ENCODE measurements around the gene CNTRL.

CNTRL gene

DNA sequence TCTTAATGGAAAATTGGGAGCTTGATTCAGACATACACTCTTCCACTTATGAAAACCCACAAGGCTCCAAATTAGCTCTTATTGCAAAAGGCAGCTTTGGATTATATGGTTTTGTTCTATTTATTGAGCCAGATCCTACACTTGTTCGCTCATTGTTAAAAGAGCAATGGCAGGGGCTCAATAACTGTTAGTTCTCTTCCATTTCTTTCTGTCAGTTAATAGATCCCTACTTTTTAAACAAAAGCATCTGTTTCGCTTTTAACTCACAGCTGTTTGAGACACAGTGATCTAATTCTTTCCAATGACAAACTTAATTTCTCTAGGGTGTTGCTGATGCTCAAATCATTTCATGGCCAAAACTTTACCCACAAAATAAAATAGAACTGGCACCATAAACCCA lies 36.4 kb upstream of the CNTRL start:
- Histone ChIP-seq H3K9me3 (ENCODE audit: insufficient read depth, low read length) (no peaks in the 10 kb centered on the region), H3K27me3 (ENCODE audit: insufficient read depth, insufficient read length) (no peaks in the 10 kb centered on the region), H3K4me3 (ENCODE audit: insufficient read length, low read depth) (no peak overlapping the region), H3K4me1 (ENCODE audit: insufficient read depth, insufficient read length) (no peaks in the 10 kb centered on the region), H3K36me3 (ENCODE audit: insufficient read depth, insufficient read length, low read length) (no peaks in the 10 kb centered on the region), H3K9ac (ENCODE audit: insufficient read length, low read depth) (no peak overlapping the region)
- no peak for TF ChIP-seq YY1 (IDR thresholded peaks at IDR 0.05; ENCODE audit: insufficient read depth, insufficient read length)
- no peak for TF ChIP-seq SUZ12 (IDR thresholded peaks at IDR 0.05; ENCODE audit: extremely low read depth, insufficient read depth, insufficient read length)
- TF ChIP-seq ZNF274 (IDR thresholded peaks at IDR 0.05; ENCODE audit: low read depth, low read length), result no peak
- no peak for DNase-seq (ENCODE audit: low read depth, low spot score)

DNA sequence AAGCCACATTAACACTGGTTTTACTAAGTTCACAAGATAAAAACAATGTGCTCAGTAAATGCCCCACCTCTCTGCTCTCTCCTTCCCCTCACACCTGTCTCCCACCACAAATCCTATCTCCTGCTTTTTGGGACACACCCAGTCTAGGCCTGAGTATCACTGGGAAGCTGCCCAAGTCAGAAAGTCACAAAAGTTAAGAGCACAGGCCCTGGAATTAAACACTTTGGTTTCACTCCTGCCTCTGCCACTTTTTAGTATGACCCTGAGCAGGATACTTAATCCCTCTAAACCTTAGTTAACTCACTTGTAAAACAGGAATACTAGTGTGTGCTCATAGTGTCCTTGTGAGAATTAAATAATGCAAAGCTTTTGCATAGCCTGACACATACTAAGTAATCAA lies 36.0 kb upstream of the CNTRL start:
- TF ChIP-seq YY1 (IDR thresholded peaks at IDR 0.05; ENCODE audit: insufficient read depth, insufficient read length), result no peak
- no peak for TF ChIP-seq ZNF274 (IDR thresholded peaks at IDR 0.05; ENCODE audit: low read depth, low read length)

GRCh38 chr9:121048175-121048574 lies 26.6 kb upstream of the CNTRL start:
- Histone ChIP-seq H3K36me3 (ENCODE audit: insufficient read depth, insufficient read length, low read length) (no peaks in the 10 kb centered on the region), H3K4me3 (ENCODE audit: insufficient read length, low read depth) (no peak overlapping the region), H3K4me1 (ENCODE audit: insufficient read depth, insufficient read length) (no peaks in the 10 kb centered on the region), H3K9me3 (ENCODE audit: insufficient read depth, low read length) (no peaks in the 10 kb centered on the region), H3K27me3 (ENCODE audit: insufficient read depth, insufficient read length) (no peaks in the 10 kb centered on the region), H3K9ac (ENCODE audit: insufficient read length, low read depth) (no peak overlapping the region)
- no peak for TF ChIP-seq ZNF274 (IDR thresholded peaks at IDR 0.05; ENCODE audit: low read depth, low read length)
- no peak for TF ChIP-seq SUZ12 (IDR thresholded peaks at IDR 0.05; ENCODE audit: extremely low read depth, insufficient read depth, insufficient read length)
- no peak for TF ChIP-seq YY1 (IDR thresholded peaks at IDR 0.05; ENCODE audit: insufficient read depth, insufficient read length)
- no peak for DNase-seq (ENCODE audit: low read depth, low spot score)

More for the DNA sequence above, 36.0 kb upstream of the CNTRL start:
- Histone ChIP-seq H3K9ac (ENCODE audit: insufficient read length, low read depth) (no peak overlapping the region), H3K9me3 (ENCODE audit: insufficient read depth, low read length) (no peaks in the 10 kb centered on the region), H3K4me3 (ENCODE audit: insufficient read length, low read depth) (no peak overlapping the region), H3K36me3 (ENCODE audit: insufficient read depth, insufficient read length, low read length) (no peaks in the 10 kb centered on the region), H3K4me1 (ENCODE audit: insufficient read depth, insufficient read length) (no peaks in the 10 kb centered on the region), H3K27me3 (ENCODE audit: insufficient read depth, insufficient read length) (no peaks in the 10 kb centered on the region)
- no peak for DNase-seq (ENCODE audit: low read depth, low spot score)

- H3K4me1 ChIP-seq (ENCODE audit: insufficient read depth, insufficient read length), result no peaks in the 10 kb centered on the region
- no peaks in the 10 kb centered on the region for H3K27me3 ChIP-seq (ENCODE audit: insufficient read depth, insufficient read length)
- no peak overlapping the region for H3K9ac ChIP-seq (ENCODE audit: insufficient read length, low read depth)
- DNase-seq (ENCODE audit: low read depth, low spot score), result no peak
- no peaks in the 10 kb centered on the region for H3K36me3 ChIP-seq (ENCODE audit: insufficient read depth, insufficient read length, low read length)
- H3K9me3 ChIP-seq (ENCODE audit: insufficient read depth, low read length), result no peaks in the 10 kb centered on the region
- no peak overlapping the region for H3K4me3 ChIP-seq (ENCODE audit: insufficient read length, low read depth)
- no peak for TF ChIP-seq ZNF274 (IDR thresholded peaks at IDR 0.05; ENCODE audit: low read depth, low read length)
- no peak for TF ChIP-seq SUZ12 (IDR thresholded peaks at IDR 0.05; ENCODE audit: extremely low read depth, insufficient read depth, insufficient read length)
- TF ChIP-seq YY1 (IDR thresholded peaks at IDR 0.05; ENCODE audit: insufficient read depth, insufficient read length), result no peak
Measured at GRCh38 chr9:121048618-121049017, 26.1 kb upstream of the CNTRL start.

DNA sequence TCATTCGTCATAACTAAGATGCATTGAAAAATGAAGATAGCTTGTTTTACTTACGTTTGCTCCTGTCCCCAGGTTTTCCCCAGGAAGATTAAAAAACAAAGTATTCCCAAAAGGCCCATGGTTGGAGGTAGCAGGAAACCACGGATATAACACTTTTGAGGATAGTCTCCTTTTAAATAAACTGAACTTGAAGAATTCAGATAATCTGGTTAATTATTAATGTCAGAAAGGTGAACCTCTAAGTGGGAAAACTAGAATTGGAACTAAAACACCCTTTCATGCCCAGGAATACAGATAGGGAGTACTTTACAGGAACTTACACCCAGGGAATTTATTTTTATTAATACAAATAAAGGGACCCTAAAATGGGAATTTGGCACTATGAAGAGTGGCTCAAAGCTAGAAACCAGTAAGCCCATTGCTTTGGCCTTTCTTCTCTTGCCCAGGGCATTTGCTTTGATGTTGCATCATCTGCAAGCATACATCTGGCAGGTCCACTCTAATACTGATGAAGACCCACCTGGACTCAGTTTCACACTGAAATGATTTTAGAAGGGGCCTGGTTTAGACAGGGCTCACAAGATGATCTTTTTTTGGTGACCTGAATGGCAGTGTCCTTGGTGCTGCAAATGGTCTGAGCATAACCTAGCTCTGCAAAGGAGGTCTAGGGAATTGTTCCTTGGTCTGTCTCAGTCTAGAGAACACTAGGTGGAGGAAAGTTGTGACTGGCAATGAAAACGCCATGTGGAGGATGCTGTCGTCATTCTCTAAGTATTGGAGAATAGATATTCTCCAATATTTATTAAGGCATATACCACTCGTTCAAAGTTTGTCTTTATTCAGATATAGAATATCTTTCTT lies 24.4 kb upstream of the CNTRL start, which contains the start of gene C5:
TSS of gene C5 (minus strand) at position 148 of the 861 bp plus-strand sequence. CDS start at position 119, 29 bp downstream.
- Histone ChIP-seq H3K9ac (ENCODE audit: insufficient read length, low read depth) (no peak within 1 kb of the TSS), H3K9me3 (ENCODE audit: insufficient read depth, low read length) (no peaks in the 10 kb centered on the region), H3K4me1 (ENCODE audit: insufficient read depth, insufficient read length) (no peaks in the 10 kb centered on the region), H3K27me3 (ENCODE audit: insufficient read depth, insufficient read length) (no peaks in the 10 kb centered on the region), H3K36me3 (ENCODE audit: insufficient read depth, insufficient read length, low read length) (no peaks in the 10 kb centered on the region), H3K4me3 (ENCODE audit: insufficient read length, low read depth) (no peak within 1 kb of the TSS)
- TF ChIP-seq YY1 (IDR thresholded peaks at IDR 0.05; ENCODE audit: insufficient read depth, insufficient read length) (no peak), SUZ12 (IDR thresholded peaks at IDR 0.05; ENCODE audit: extremely low read depth, insufficient read depth, insufficient read length) (no peak), ZNF274 (IDR thresholded peaks at IDR 0.05; ENCODE audit: low read depth, low read length) (no peak)
- DNase-seq (ENCODE audit: low read depth, low spot score), result no peak

- TF ChIP-seq ZNF274 (IDR thresholded peaks at IDR 0.05; ENCODE audit: low read depth, low read length) (no peak), YY1 (IDR thresholded peaks at IDR 0.05; ENCODE audit: insufficient read depth, insufficient read length) (no peak), SUZ12 (IDR thresholded peaks at IDR 0.05; ENCODE audit: extremely low read depth, insufficient read depth, insufficient read length) (no peak)
- H3K4me3 ChIP-seq (ENCODE audit: insufficient read length, low read depth), result no peak overlapping the region
Measured at GRCh38 chr9:121053544-121053943, 21.2 kb upstream of the CNTRL start.

GRCh38 chr9:121055642-121056143 lies 19.1 kb upstream of the CNTRL start:
- H3K36me3 ChIP-seq (ENCODE audit: insufficient read depth, insufficient read length, low read length), result no peaks in the 10 kb centered on the region
- H3K9me3 ChIP-seq (ENCODE audit: insufficient read depth, low read length), result no peaks in the 10 kb centered on the region
- no peaks in the 10 kb centered on the region for H3K27me3 ChIP-seq (ENCODE audit: insufficient read depth, insufficient read length)
- H3K4me3 ChIP-seq (ENCODE audit: insufficient read length, low read depth), result no peak overlapping the region
- no peaks in the 10 kb centered on the region for H3K4me1 ChIP-seq (ENCODE audit: insufficient read depth, insufficient read length)
- H3K9ac ChIP-seq (ENCODE audit: insufficient read length, low read depth), result no peak overlapping the region
- TF ChIP-seq ZNF274 (IDR thresholded peaks at IDR 0.05; ENCODE audit: low read depth, low read length), result no peak
- TF ChIP-seq SUZ12 (IDR thresholded peaks at IDR 0.05; ENCODE audit: extremely low read depth, insufficient read depth, insufficient read length), result no peak
- no peak for TF ChIP-seq YY1 (IDR thresholded peaks at IDR 0.05; ENCODE audit: insufficient read depth, insufficient read length)
- peak; percentile 32 for DNase-seq (ENCODE audit: low read depth, low spot score)

More at GRCh38 chr9:121053544-121053943, 21.2 kb upstream of the CNTRL start:
- Histone ChIP-seq H3K4me1 (ENCODE audit: insufficient read depth, insufficient read length) (no peaks in the 10 kb centered on the region), H3K9ac (ENCODE audit: insufficient read length, low read depth) (no peak overlapping the region), H3K9me3 (ENCODE audit: insufficient read depth, low read length) (no peaks in the 10 kb centered on the region), H3K27me3 (ENCODE audit: insufficient read depth, insufficient read length) (no peaks in the 10 kb centered on the region), H3K36me3 (ENCODE audit: insufficient read depth, insufficient read length, low read length) (no peaks in the 10 kb centered on the region)
- DNase-seq (ENCODE audit: low read depth, low spot score), result no peak
